CD4-positive, alpha-beta memory T cell (primary cell): ENCODE data around the gene CTSH. TPM values are rescaled to one million over a fixed set of nuclear protein-coding genes. Genes with fewer than 3 reads are reported as not detected.

Experiments
- CTCF ChIA-PET: fragments of 350-600 bp; sonication (Branson Sonifier 250); formaldehyde crosslinking; loops from one replicate; lab custom pipeline; 2021; ENCODE audit warnings: inconsistent platforms; ENCODE audit not compliant: partially characterized antibody; lab: Charles Lee
- POLR2A ChIA-PET: fragments of 350-600 bp; sonication (Branson Sonifier 250); formaldehyde crosslinking; loops from one replicate; lab custom pipeline; 2021; ENCODE audit not compliant: partially characterized antibody; lab: Charles Lee
- DNase-seq, 5 donors: peaks; one replicate each; pipeline versions ENCODE4 v3.0.0 to v3.0.0-alpha.2; 2020 to 2022; ENCODE audit warnings: mixed read lengths in 1 of 5
- H3K27ac ChIP-seq: one replicate; pipeline ENCODE4 v1.7.0; 2013; ENCODE audit warnings: low read depth, low read length
- H3K27me3 ChIP-seq: 2 replicates; pipeline ENCODE4 v1.7.0; 2013; ENCODE audit warnings: mild to moderate bottlenecking, low read length, moderate library complexity; ENCODE audit not compliant: insufficient read depth
- H3K36me3 ChIP-seq: 2 replicates; pipeline ENCODE4 v1.7.0; 2013; ENCODE audit warnings: mild to moderate bottlenecking, low read length, moderate library complexity; ENCODE audit not compliant: insufficient read depth
- H3K4me1 ChIP-seq: 2 replicates; pipeline ENCODE4 v1.7.0; 2013; ENCODE audit warnings: mild to moderate bottlenecking, low read length, moderate library complexity; ENCODE audit not compliant: insufficient read depth
- H3K4me3 ChIP-seq, 2 donors: one replicate each; pipeline ENCODE4 v1.7.0; 2013; ENCODE audit warnings: low read length in 2 of 2, mild to moderate bottlenecking in 1 of 2
- H3K9me3 ChIP-seq, 2 donors: one replicate each; pipeline ENCODE4 v1.7.0; 2013; ENCODE audit warnings: low read length in 2 of 2, control low read depth in 1 of 2; ENCODE audit not compliant: control insufficient read depth in 1 of 2
- H3K27ac Mint-ChIP-seq, 7 donors: one replicate each; pipeline ENCODE4 v1.8.0; 2020 to 2021; ENCODE audit warnings: mixed read lengths in 7 of 7, mild to moderate bottlenecking in 6 of 7, inconsistent platforms in 3 of 7, moderate library complexity in 3 of 7
- H3K27me3 Mint-ChIP-seq, 2 donors: one replicate each; pipeline ENCODE4 v1.8.0; 2020 to 2021; ENCODE audit warnings: mixed read lengths in 2 of 2
- H3K36me3 Mint-ChIP-seq, 2 donors: one replicate each; pipeline ENCODE4 v1.8.0; 2020 to 2021; ENCODE audit warnings: mixed read lengths in 2 of 2, inconsistent platforms in 1 of 2, mild to moderate bottlenecking in 1 of 2
- H3K4me1 Mint-ChIP-seq, 4 donors: one replicate each; pipeline ENCODE4 v1.8.0; 2020 to 2021; ENCODE audit warnings: mixed read lengths in 4 of 4, mild to moderate bottlenecking in 1 of 4
- H3K4me3 Mint-ChIP-seq, 8 donors: one replicate each; pipeline ENCODE4 v1.8.0; 2020 to 2021; ENCODE audit warnings: mixed read lengths in 8 of 8, mild to moderate bottlenecking in 7 of 8, moderate library complexity in 6 of 8, inconsistent platforms in 3 of 8
- H3K9me3 Mint-ChIP-seq, 8 donors: one replicate each; pipeline ENCODE4 v1.8.0; 2020 to 2021; ENCODE audit warnings: mixed read lengths in 8 of 8, mild to moderate bottlenecking in 5 of 8, inconsistent platforms in 3 of 8, moderate library complexity in 1 of 8
- intact Hi-C: fragments of 100-400 bp; cut with micrococcal nuclease; formaldehyde crosslinking; loops from one replicate; pipeline ENCODE4 v1.15.1; 2023
- polyA plus RNA-seq, 2 donors: library from polyadenylated mRNA; unstranded; fragments of 300-500 nt; fragmentation: Illumina TruSeq; gene quantifications; one replicate each; pipeline ENCODE4 v1.2.3, GENCODE V29; 2021
- total RNA-seq, 2 experiments: library from RNA; stranded (reverse); gene quantifications; one replicate each; pipeline ENCODE4 v1.2.3, GENCODE V29; 2021

CTSH gene
- total and polyA plus RNA-seq, 4 experiments from 2014 or later = 32.8 to 152 (median 92.8) TPM

DNA sequence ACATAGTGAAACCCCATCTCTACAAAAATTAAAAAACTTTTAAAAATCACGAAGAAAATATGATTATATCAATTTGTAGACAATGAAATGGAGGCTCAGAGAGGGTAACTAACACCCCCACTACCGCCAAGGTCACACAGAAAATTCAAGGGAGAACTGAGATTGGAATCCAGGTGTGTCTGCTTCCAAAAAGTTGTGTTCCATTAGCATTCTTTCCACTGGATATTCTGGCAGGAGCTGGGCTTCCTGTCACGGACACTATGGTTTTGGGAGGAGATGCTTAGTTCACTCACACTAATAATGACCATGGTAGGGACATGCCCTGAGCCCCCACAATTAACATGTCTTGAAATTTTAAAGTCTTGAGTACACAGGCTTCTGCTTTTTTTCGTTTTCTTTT is 28.8 kb downstream of the CTSH start:
- Histone ChIP-seq H3K27ac (no peak overlapping the region), H3K4me1 (no peaks in the 10 kb centered on the region), H3K27me3 (no peaks in the 10 kb centered on the region), H3K36me3 (peaks cover 20% of the 10 kb centered on the region), H3K4me3 (no peak overlapping the region), H3K9me3 (no peaks in the 10 kb centered on the region)
- no peak overlapping the region for H3K27ac Mint-ChIP-seq
- ChIA-PET CTCF (no interaction called here), POLR2A (no interaction called here)
- no peaks in the 10 kb centered on the region for H3K27me3 Mint-ChIP-seq
- H3K4me1 Mint-ChIP-seq = peaks cover 0 to 9% (median 7%) of the 10 kb centered on the region in 4 donors
- no peak for DNase-seq
- H3K36me3 Mint-ChIP-seq = peaks cover 18 to 56% of the 10 kb centered on the region in 2 donors
- H3K4me3 Mint-ChIP-seq = no peak overlapping the region
- H3K9me3 Mint-ChIP-seq = no peaks in the 10 kb centered on the region
- intact Hi-C loops = no loop called here

DNA sequence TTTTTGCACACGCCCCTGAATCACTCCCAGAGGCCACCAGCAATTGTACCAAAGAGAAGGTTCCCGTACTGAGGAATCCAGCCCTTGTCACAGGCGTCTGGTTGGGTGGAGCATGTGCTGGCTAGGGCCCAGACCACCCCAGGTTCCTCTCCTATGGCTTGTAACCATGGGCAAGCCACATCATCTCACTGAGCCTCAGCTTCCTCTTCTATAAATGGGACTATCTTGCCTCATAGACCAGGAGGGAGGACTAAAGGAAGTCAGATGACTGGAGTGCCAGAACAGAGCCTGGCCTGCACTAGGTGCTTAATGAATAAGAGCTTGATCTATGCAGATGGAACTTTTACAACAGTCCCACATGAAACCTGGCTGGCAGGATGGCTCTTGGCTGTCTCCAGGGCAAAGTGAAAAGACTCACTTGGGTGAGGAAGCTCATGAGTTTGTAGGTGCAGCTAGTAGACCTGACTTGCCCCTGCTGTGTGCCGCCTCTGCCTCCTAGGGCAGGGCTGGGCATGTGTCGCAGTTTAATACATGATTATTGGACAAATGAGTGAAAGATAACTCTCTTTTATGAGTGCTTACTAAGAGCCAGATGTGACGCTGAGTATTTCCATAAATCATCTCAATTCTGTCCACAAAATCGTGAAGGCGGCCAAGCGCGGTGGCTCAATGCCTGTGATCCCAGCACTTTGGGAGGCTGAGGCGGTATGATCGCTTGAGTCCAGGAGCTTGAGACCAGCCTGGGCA is 29.3 kb downstream of the CTSH start:
- peak overlapping the region in 3 of 7 donors; percentile 42 to 76 (median 62) for H3K27ac Mint-ChIP-seq
- Histone ChIP-seq H3K9me3 (no peaks in the 10 kb centered on the region), H3K27ac (no peak overlapping the region), H3K27me3 (no peaks in the 10 kb centered on the region), H3K36me3 (peaks cover 24% of the 10 kb centered on the region), H3K4me3 (no peak overlapping the region), H3K4me1 (peaks cover 1% of the 10 kb centered on the region)
- CTCF ChIA-PET = no interaction called here
- peaks cover 16 to 59% of the 10 kb centered on the region in 2 donors for H3K36me3 Mint-ChIP-seq
- DNase-seq = no peak
- POLR2A ChIA-PET = no interaction called here
- peaks cover 1 to 14% (median 9%) of the 10 kb centered on the region in 4 donors for H3K4me1 Mint-ChIP-seq
- no peak overlapping the region for H3K4me3 Mint-ChIP-seq
- intact Hi-C loops = no loop called here
- no peaks in the 10 kb centered on the region for H3K9me3 Mint-ChIP-seq
- H3K27me3 Mint-ChIP-seq = no peaks in the 10 kb centered on the region

DNA sequence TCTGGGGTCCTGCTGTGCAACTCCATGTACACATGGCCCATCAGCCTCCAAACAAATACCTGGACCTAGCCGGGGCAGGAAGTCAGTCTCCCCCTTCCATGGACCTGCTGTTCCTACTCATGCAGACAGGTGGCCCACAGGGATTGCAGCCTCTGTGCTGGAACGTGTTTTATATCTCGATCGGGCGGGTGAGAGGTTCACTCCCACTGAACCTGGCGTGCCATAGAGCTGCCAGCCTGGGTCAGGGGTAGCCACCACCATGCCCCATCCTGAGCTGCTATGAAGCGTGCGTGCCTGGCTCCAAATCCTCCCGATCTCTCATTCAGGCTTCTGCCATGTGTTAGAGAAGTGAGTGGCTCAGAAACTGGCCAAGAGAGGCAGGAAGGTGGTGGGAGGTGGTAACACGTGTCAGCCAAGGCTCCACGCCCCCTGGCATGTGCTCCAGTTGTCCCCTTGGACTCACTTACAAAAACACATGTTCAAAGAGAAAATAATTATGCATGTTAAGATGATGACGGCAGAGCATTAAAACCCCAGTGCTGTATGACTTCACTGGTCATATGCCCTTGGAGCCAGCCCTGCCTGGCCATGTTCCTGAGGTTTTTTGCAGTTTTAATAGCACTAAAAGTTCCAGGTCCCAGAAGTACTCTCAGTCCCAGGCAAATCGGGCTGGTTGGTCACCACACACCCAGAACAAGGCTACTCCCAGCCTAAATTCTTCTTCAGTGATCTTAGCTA is 30.6 kb downstream of the CTSH start:
- ChIA-PET CTCF (no interaction called here), POLR2A (no interaction called here)
- no peak overlapping the region for H3K4me3 Mint-ChIP-seq
- H3K4me3 ChIP-seq = no peak overlapping the region
- peaks cover 6% of the 10 kb centered on the region for H3K4me1 ChIP-seq
- peaks cover 15 to 65% of the 10 kb centered on the region in 2 donors for H3K36me3 Mint-ChIP-seq
- intact Hi-C loops = no loop called here
- no peak overlapping the region for H3K27ac ChIP-seq
- H3K4me1 Mint-ChIP-seq = peaks cover 14 to 28% (median 17%) of the 10 kb centered on the region in 4 donors
- peaks cover 29% of the 10 kb centered on the region for H3K36me3 ChIP-seq
- H3K9me3 Mint-ChIP-seq = peaks cover 0 to 1% (median 0%) of the 10 kb centered on the region in 8 donors
- no peaks in the 10 kb centered on the region for H3K9me3 ChIP-seq
- DNase-seq = no peak
- H3K27ac Mint-ChIP-seq = peak overlapping the region in 3 of 7 donors; percentile 30 to 67 (median 50)
- H3K27me3 ChIP-seq = no peaks in the 10 kb centered on the region
- no peaks in the 10 kb centered on the region for H3K27me3 Mint-ChIP-seq

DNA sequence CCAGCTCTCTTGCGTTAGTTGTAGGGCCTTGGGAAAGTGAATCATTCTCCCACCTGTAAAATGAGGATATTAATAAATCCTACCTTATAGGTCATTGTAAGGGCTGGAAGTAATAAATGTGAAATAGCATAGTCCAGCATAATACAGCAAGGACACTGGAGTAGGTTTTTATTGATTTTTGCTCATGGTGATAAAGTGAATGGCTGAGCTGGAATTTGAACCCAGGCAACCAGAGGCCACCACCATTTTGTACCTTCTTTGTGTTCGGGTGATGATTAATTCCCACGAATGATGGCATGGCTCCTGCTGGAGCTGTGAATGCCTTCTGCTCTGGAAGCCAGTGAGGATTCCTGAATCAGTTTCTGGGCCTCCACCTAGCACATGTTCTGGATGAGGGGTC is 31.8 kb downstream of the CTSH start:
- peaks cover 16 to 65% of the 10 kb centered on the region in 2 donors for H3K36me3 Mint-ChIP-seq
- peaks cover 29% of the 10 kb centered on the region for H3K36me3 ChIP-seq
- CTCF ChIA-PET = interaction anchor here (0.8 kb wide), 1 partner anchor 69 kb away, joined by 3 read pairs; no protein-coding TSS in a partner anchor

DNA sequence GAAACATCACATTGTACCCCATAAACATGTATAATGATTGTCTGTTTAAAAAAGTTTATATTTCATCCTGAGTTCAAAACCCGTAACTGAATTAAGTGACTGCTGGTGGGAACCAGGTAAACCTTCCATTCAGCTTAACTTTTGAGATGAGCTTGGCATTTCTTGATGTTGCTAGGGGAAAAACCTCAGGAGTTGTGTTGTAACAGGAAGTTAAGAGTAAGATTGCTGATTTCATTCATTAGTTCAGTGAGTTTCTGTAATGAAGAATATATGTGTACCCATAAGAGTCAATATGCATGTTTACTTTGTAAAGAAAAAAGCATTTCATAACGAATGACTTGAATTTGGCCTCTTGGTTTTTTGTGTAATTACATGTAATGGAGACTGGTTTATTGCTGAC is 32.5 kb downstream of the CTSH start:
- POLR2A ChIA-PET = no interaction called here
- Histone ChIP-seq H3K36me3 (peaks cover 31% of the 10 kb centered on the region), H3K27ac (no peak overlapping the region), H3K4me3 (no peak overlapping the region), H3K4me1 (peaks cover 6% of the 10 kb centered on the region), H3K27me3 (no peaks in the 10 kb centered on the region), H3K9me3 (no peaks in the 10 kb centered on the region)
- H3K36me3 Mint-ChIP-seq = peaks cover 18 to 65% of the 10 kb centered on the region in 2 donors
- DNase-seq = no peak
- no peak overlapping the region for H3K4me3 Mint-ChIP-seq
- H3K4me1 Mint-ChIP-seq = peaks cover 18 to 31% (median 23%) of the 10 kb centered on the region in 4 donors
- peak overlapping the region in 3 of 7 donors; percentile 0 to 53 (median 22) for H3K27ac Mint-ChIP-seq
- peaks cover 0 to 1% (median 0%) of the 10 kb centered on the region in 8 donors for H3K9me3 Mint-ChIP-seq
- no peaks in the 10 kb centered on the region for H3K27me3 Mint-ChIP-seq
- intact Hi-C loops = no loop called here
- CTCF ChIA-PET = no interaction called here

More for the DNA sequence above, 31.8 kb downstream of the CTSH start:
- Mint-ChIP-seq H3K9me3 (peaks cover 0 to 1% (median 0%) of the 10 kb centered on the region in 8 donors), H3K27ac (peak overlapping the region in 2 of 7 donors; percentile 50 to 72), H3K27me3 (no peaks in the 10 kb centered on the region), H3K4me1 (peaks cover 15 to 31% (median 21%) of the 10 kb centered on the region in 4 donors), H3K4me3 (no peak overlapping the region)
- Histone ChIP-seq H3K4me3 (no peak overlapping the region), H3K9me3 (no peaks in the 10 kb centered on the region), H3K27ac (no peak overlapping the region), H3K4me1 (peaks cover 6% of the 10 kb centered on the region), H3K27me3 (no peaks in the 10 kb centered on the region)
- POLR2A ChIA-PET = no interaction called here
- intact Hi-C loops = no loop called here
- no peak for DNase-seq

DNA sequence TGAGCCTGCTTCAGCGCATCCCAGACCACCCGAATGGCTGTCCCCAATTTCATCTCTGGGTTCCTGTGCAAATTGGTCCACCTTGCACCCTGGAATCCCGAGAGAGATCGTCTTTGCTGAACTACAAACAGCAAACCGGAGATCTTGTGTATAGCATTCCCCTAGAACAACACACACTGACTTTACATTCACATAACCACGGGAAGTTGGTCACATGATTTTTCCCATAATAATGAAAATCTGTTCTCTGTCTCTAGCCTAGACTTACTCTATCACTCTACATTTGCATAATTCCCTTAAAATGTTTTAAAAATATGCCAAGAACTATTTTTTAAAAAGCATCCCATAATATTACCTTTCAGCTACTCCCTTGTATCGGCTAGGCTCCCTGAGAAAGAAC is 34.6 kb downstream of the CTSH start:
- Mint-ChIP-seq H3K27ac (peak overlapping the region in 4 of 7 donors; percentile 24 to 82 (median 50)), H3K9me3 (peaks cover 0 to 1% (median 0%) of the 10 kb centered on the region in 8 donors), H3K27me3 (no peaks in the 10 kb centered on the region), H3K36me3 (peaks cover 30 to 71% of the 10 kb centered on the region in 2 donors), H3K4me3 (no peak overlapping the region), H3K4me1 (peaks cover 22 to 31% (median 26%) of the 10 kb centered on the region in 4 donors)
- ChIA-PET CTCF (interaction anchor here (1.0 to 1.2 kb wide), 3 partner anchors 17 to 270 kb away, joined by 3 to 6 read pairs (median 3); no protein-coding TSS in a partner anchor), POLR2A (interaction anchor here (0.9 kb wide), 1 partner anchor 30 kb away, joined by 3 read pairs; no protein-coding TSS in a partner anchor)
- no peaks in the 10 kb centered on the region for H3K27me3 ChIP-seq
- intact Hi-C loops = no loop called here
- no peak overlapping the region for H3K4me3 ChIP-seq
- H3K9me3 ChIP-seq = no peaks in the 10 kb centered on the region
- H3K4me1 ChIP-seq = peaks cover 6% of the 10 kb centered on the region
- H3K36me3 ChIP-seq = peaks cover 45% of the 10 kb centered on the region
- H3K27ac ChIP-seq = no peak overlapping the region
- no peak for DNase-seq
